Mesenteric fat pad (tissue), 1 donor: ENCODE data around the gene DDC. TPM values are rescaled to one million over a fixed set of nuclear protein-coding genes. Genes with fewer than 3 reads are reported as not detected.
"Not testable (repeated sequence)": the region's sequence is repeated elsewhere in the genome, so short reads cannot be mapped to it uniquely, and the experiment has no call there.

Experiments
- DNase-seq: peaks from one replicate; pipeline ENCODE4 v3.0.0-alpha.2; 2020; ENCODE audit warnings: low spot score
- total RNA-seq: library from RNA; stranded (reverse); fragmentation: NEBNext Ultra II Directional; extraction: Animal tissue kit (Norgen Biotek cat#: 25700); gene quantifications from one replicate; pipeline ENCODE4 v1.2.1, GENCODE V29; 2021
- donor health status: DM: yes; HTN: yes; CAD: no.

The DDC gene
- total RNA-seq, 1 donor from 2014 or later = 1.0 TPM

DNA sequence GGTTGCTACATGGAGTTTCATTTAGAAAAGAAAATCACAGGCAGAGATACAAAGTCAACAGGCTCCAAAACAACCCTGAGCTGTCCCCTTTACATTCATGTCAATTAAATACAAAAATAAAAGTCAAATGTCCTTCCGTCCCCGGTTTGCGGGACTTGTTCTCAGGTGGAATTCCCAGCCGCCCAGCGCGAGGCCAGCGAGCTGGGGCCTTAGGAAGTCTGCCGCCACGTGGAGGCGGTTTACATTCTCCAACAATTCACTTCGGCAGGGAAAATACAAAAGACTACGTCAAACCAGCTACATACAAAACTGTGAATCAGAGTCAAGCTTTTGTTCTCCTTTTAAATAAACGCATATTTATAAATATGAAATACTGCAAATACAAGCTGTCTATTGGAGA is 25.3 kb upstream of the DDC start:
- no peak for DNase-seq

DNA sequence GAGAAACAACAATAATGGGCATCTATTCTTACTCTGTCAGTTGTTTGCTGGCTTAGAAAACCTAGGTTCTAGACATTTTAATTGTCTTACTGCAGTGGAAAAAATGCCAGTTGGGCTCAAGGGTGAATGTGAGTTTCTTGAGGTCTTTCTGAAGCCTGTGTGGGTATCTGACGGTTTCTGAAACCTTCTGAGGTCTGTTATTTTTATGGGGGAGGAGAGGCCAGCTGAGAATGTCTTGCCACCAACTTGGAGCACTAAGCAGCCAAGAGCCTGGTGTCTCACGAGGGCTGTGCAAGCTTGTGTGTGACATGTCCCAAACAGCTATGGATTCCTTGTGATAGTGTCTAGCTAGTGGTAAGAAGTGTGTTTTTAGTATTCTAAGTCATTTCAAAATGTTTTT is 24.2 kb upstream of the DDC start:
- no peak for DNase-seq

DNA sequence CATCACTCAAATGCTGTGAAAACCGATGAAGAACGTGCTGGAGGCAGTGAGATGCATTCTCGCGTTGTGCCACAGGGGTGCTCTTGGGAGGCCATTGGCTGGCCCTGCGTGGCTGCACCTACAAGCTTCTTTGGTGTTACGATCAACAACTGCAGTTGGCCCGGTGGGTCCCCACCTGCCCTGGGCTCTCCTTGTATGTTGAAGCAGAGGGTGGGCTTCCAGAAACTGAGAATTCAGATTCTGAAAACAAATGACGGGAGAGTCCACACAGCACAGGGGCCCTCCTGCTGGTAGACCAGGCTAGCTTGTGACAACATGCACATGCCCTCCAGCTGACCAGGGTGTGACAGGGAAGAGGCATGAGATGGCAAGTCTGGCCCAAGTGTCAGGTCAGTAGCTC is 23.7 kb upstream of the DDC start:
- no peak for DNase-seq

- DNase-seq = no peak
Measured at GRCh38 chr7:50587737-50588136, 22.5 kb upstream of the DDC start.

DNA sequence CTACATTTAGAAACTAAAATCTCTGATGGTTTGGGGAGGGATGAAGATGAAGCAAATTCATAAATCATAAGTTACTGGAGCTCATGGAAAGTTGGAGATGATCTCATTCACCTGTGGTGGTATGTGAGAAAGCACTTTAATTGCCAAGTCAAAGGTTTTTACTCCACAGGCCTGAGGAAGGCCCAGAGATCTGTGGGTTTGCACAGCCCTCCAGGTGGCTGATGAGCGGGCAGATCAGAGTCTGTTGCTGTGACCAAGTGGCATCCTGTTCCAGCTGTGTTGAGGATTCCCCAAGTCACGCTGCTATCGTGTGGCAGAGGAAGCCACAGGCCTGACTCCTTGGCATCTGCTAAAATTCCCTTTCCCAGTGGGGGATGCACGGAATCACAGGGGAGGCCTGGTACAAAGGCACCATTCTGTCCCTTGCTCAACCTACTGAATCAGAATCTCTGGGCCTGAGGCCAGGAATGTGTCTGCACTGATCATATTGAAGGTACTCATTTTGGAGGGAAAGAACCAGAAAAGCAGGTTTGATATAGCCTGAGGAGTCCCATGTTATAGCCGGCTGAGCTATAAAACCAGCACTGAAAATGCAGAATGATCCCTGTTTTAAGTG is 19.7 kb upstream of the DDC start:
- DNase-seq = no peak

GRCh38 chr7:50584386-50584785 is 19.2 kb upstream of the DDC start:
- no peak for DNase-seq

- not testable (repeated sequence) for DNase-seq
Measured at GRCh38 chr7:50583295-50583694, 18.1 kb upstream of the DDC start.

DNA sequence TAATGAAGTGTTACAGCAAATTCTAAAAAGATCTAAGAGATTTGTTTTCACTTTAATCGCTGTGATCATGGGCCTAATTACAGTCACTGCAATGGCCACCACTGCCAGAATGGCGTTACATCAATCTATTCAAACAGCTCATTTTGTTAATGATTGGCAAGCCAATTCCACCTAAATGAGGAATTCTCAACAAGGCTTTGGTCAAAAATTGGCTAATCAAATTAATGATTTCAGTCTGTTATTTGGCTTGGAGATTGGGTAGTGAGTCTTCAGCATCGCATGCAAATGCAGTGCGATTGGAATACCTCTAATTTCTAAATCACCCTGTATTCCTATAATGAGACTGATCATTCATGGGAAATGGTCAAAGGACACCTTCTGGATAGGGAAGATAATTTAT is 17.1 kb upstream of the DDC start:
- DNase-seq = not testable (repeated sequence)

DNA sequence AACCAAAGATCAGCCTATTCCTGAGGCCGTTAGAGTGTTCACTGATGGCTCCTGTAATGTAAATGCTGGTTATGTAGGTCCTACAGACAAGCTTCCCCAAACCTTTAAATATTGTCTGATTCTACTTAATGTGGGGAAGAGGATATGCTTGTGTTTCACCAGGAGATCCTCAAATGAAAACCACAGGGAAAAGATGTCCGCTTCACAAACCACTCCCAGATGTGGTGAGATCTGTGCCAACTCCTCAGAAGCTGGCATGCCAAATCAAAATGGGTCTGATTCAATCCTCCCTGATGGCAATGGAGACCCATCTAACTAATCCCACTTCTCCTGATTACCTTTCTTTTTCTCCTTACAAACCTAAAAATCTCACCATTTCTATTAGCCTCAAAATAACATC is 15.5 kb upstream of the DDC start:
- DNase-seq = not testable (repeated sequence)

GRCh38 chr7:50580057-50580456 is 14.9 kb upstream of the DDC start:
- no peak for DNase-seq

- DNase-seq = not testable (repeated sequence)
Measured at GRCh38 chr7:50578105-50578504, 12.9 kb upstream of the DDC start.

DNA sequence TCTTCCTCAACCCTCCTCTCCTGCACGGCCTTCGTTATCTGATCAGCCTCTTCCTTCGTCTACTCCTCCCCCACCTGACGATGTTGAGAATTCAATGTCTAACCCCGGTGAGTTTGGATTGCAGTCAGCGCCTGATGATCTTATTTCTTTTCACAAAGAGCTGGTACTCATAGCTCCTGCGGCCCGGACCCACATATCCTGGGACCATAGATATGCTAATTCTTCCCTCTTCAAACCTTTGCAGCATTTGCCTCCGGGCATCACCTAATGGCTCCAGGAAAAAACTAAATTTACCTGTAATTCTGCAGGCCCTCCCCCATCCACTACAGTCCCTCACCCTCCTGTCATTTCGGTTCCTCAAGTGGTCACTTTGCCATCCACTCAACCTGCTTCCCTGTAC is 12.4 kb upstream of the DDC start:
- DNase-seq = no peak

DNA sequence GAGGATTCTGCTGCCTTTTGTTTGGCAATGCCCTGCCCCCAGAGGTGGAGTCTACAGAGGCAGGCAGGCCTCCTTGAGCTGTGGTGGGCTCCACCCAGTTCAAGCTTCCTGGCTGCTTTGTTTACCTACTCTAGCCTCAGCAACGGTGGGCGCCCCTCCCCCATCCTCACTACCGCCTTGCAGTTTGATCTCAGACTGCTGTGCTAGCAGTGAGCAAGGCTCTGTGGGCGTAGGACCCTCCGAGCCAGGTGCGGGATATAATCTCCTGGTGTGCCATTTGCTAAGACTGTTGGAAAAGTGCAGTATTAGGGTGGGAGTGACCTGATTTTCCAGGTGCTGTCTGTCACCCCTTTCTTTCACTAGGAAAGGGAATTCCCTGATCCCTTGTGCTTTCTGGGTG is 11.2 kb upstream of the DDC start:
- DNase-seq = not testable (repeated sequence)

DNA sequence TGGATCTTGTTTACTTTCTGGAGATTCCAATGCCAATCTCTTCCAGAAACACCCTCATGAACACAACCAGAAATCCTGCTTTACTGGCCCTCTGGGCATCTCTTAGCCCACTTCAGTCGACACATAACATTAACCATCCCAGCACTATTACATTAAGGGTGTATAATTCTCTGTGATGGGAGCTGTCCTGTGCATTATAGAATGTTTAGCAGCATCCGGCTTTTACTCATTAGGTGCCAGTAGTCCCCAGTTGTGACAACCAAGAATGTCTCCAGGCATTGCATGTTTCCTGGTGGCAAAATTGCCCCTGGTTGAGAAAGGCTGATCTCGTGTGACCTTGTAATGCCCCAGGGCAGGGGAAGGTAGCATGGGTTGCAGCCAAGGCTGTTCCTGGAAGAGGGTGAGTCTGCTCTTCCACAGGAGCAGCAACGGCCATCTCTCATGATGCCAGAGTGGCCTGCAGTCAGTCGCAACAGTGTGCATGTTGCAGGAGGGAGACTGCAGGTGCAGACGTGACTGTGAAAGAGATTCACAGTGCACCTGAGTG is 2.6 kb upstream of the DDC start:
- DNase-seq = no peak

DNA sequence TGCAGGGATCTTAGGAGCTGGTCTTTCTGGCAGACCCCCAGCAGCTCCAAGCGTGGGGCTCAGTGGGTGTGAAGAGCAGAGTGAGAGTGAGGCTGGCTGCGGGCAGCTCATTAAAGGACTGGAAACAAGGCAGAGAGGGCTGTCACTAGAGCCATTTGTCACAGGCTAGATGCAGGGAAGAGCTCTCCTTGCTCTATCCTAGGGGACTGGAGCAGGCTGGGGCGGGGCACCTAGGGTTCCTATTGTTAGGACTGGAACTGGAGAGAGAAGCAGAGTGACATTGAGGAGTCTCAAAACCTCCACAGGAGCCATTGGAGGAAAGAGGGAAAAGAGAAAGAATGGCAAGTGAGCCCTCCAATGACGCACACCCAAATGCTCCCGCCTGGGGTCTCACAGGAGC is 772 bp upstream of the DDC start:
- no peak for DNase-seq

GRCh38 chr7:50565559-50565916 is 333 bp upstream of the DDC start:
- no peak for DNase-seq

DNA sequence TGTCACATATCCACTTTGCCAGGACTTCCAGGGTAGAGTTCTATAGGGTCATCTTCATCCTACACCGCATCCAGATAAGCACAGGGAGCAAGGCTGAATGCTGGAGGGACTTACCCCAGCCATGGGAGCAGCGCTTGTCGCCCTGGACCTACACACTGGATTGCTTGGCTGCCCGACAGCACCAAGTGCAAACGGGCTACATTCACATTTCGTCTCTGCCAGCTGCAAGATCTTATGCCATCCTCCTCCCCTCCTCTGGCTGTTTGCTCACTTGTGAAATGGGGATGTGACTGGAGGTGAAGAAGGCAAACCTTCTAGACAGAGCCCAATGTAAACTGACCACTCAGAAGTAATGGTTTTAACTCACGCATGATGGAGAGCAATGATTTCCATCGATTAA is 1.0 kb downstream of the DDC start:
- no peak for DNase-seq

DNA sequence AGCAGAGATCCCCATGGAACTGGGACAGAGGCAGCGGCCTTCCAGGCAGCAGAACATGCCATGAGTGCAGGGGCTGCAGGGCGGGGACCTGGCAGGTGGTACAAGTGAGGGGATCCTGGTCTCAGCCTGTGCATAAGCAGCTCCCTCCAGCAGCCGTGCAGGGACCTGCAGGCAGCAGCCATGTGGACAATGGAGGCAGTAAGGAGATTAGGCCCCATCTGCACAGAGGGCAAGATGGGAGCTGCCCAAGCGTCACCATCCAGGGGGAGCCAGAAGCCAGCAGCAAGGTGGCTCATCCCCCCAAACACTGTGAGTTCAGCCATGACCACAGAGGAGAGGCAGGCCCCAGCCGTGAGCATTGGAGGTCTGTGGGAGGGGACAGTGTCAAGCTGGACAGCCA is 3.1 kb downstream of the DDC start:
- DNase-seq = no peak

- DNase-seq = no peak
Measured at GRCh38 chr7:50560865-50561351, 4.3 kb downstream of the DDC start.

DNA sequence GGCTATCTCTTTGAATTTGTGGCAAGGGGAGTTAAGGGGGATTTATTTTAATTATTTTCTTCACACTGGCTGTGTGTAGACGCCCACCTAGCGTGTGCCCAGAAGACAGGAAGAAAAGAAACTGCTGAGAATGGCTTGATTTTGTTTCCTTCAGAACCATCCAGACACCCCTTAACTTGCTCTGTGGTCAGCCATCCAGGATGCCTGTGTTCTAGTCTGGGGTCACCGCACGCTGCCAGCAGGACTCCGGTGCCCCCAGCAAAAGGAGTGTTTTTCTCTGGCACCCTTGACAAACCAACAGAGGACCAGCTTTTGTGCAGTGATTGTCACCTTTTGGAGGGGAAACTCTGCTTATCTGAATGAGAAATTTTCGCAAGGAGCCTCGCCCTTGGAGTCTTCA is 5.3 kb downstream of the DDC start:
- DNase-seq = no peak

GRCh38 chr7:50558294-50559053 is 6.7 kb downstream of the DDC start:
- DNase-seq = no peak

GRCh38 chr7:50557099-50557498 is 8.1 kb downstream of the DDC start:
- DNase-seq = no peak
